Endothelial cell of umbilical vein (primary cell): ENCODE data around the gene DCLRE1B. TPM values are rescaled to one million over a fixed set of nuclear protein-coding genes. Genes with fewer than 3 reads are reported as not detected.

ENCODE experiments used
- BruUV-seq: library from RNA; stranded (reverse); fragments of 400-500 nt; replicated peaks from 2 replicates; lab custom pipeline; 2021; lab: Mats Ljungman, UMichigan
- CTCF ChIA-PET: fragments of 300-600, 350-600 bp; sonication (Branson Sonifier 250); formaldehyde crosslinking; loops from one replicate; lab custom pipeline; 2021; ENCODE audit warnings: antibody characterized with exemption, inconsistent platforms; lab: Charles Lee
- POLR2A ChIA-PET: fragments of 300-600, 350-600 bp; sonication (Branson Sonifier 250); formaldehyde crosslinking; loops from one replicate; lab custom pipeline; 2021; ENCODE audit warnings: antibody characterized with exemption, inconsistent platforms; lab: Charles Lee
- DNase-seq: peaks from one replicate; pipeline ENCODE4 v3.0.0-alpha.2; 2011; ENCODE audit warnings: low read depth, low spot score
- FAIRE-seq: peaks from 2 replicates; lab custom pipeline; 2011; peaks lifted over from hg19 to GRCh38; lab: Jason Lieb, UNC
- H2AFZ ChIP-seq: 2 replicates; pipeline ENCODE4 v1.6.0; 2012; ENCODE audit warnings: low read depth, low read length, control low read depth, inconsistent platforms
- H3K27ac ChIP-seq: 2 replicates; pipeline ENCODE4 v1.5.1; 2011; ENCODE audit warnings: low read depth, mild to moderate bottlenecking, control low read depth, low read length, moderate library complexity; ENCODE audit not compliant: insufficient read depth
- H3K27me3 ChIP-seq, 2 experiments: 2 replicates each; pipeline versions ENCODE4 v1.6.0 to v1.6.1; 2011; ENCODE audit warnings: low read length in 2 of 2, mixed read lengths in 1 of 2; ENCODE audit not compliant: control insufficient read depth in 2 of 2, insufficient read depth in 2 of 2
- H3K36me3 ChIP-seq, 2 experiments: 2 replicates in 1 of 2; 3 replicates in 1 of 2; pipeline ENCODE4 v1.5.1; 2011; ENCODE audit warnings: low read length in 2 of 2, mild to moderate bottlenecking in 1 of 2, moderate library complexity in 1 of 2; ENCODE audit not compliant: control insufficient read depth in 2 of 2, insufficient read depth in 2 of 2; ENCODE audit errors: extremely low read depth in 1 of 2
- H3K4me1 ChIP-seq: 3 replicates; pipeline ENCODE4 v1.5.1; 2011; ENCODE audit warnings: mild to moderate bottlenecking, low read length; ENCODE audit not compliant: control insufficient read depth, insufficient read depth; ENCODE audit errors: extremely low read depth
- H3K4me2 ChIP-seq: 2 replicates; pipeline ENCODE4 v1.6.1; 2011; ENCODE audit warnings: low read length, control low read depth, mixed read lengths; ENCODE audit not compliant: insufficient read depth
- H3K4me3 ChIP-seq, 3 experiments: fragments of 200-600 bp in 1 of 3; sonication (generic), shearing (Covaris generic) in 1 of 3; replicated peaks in 1 of 3; 2 replicates each; pipeline ENCODE4 v1.5.1; 2011 to 2016; ENCODE audit warnings: control low read depth in 3 of 3, low read length in 3 of 3, mild to moderate bottlenecking in 2 of 3, inconsistent platforms in 1 of 3, low read depth in 1 of 3, moderate library complexity in 1 of 3; ENCODE audit not compliant: insufficient read depth in 1 of 3
- H3K79me2 ChIP-seq: 2 replicates; pipeline ENCODE4 v1.6.0; 2012; ENCODE audit warnings: low read length, inconsistent platforms; ENCODE audit not compliant: control insufficient read depth, insufficient read depth
- H3K9ac ChIP-seq: replicated peaks from 2 replicates; pipeline ENCODE3; 2011; ENCODE audit warnings: low read length, control low read depth; ENCODE audit not compliant: insufficient read depth; ENCODE audit errors: extremely low read depth
- H3K9me1 ChIP-seq: replicated peaks from 3 replicates; pipeline ENCODE4 v1.6.0; 2011; ENCODE audit warnings: mild to moderate bottlenecking, low read length; ENCODE audit not compliant: control insufficient read depth, insufficient read depth; ENCODE audit errors: extremely low read depth
- H3K9me3 ChIP-seq: replicated peaks from 2 replicates; pipeline ENCODE4 v1.5.1; 2012; ENCODE audit warnings: low read length, inconsistent platforms; ENCODE audit not compliant: control insufficient read depth, insufficient read depth
- H4K20me1 ChIP-seq: replicated peaks from 2 replicates; pipeline ENCODE3; 2011; ENCODE audit warnings: mild to moderate bottlenecking, low read length; ENCODE audit not compliant: control insufficient read depth, insufficient read depth; ENCODE audit errors: extremely low read depth
- CTCF ChIP-seq, 2 donors: IDR thresholded peaks; 1 replicate in 1 of 2; 2 replicates in 1 of 2; pipeline ENCODE4 v1.5.1; 2011; ENCODE audit warnings: low read length in 2 of 2, mild to moderate bottlenecking in 2 of 2, moderate library complexity in 2 of 2, control low read depth in 1 of 2, inconsistent platforms in 1 of 2, low read depth in 1 of 2; ENCODE audit not compliant: insufficient read depth in 1 of 2; ENCODE audit errors: extremely low read depth in 1 of 2
- EZH2 ChIP-seq: IDR thresholded peaks from 2 replicates; pipeline ENCODE4 v1.6.1; 2012; ENCODE audit warnings: borderline replicate concordance, low read depth, mild to moderate bottlenecking, moderate library complexity, low read length, inconsistent platforms; ENCODE audit not compliant: severe bottlenecking
- FOS ChIP-seq: IDR thresholded peaks from 2 replicates; pipeline ENCODE4 v1.6.1; 2011; ENCODE audit warnings: mild to moderate bottlenecking, low read length, moderate library complexity, borderline replicate concordance; ENCODE audit not compliant: insufficient read depth
- GATA2 ChIP-seq: IDR thresholded peaks from 2 replicates; pipeline ENCODE4 v1.7.0; 2011; ENCODE audit warnings: low read depth, mild to moderate bottlenecking, moderate library complexity, mixed read lengths, low read length; ENCODE audit not compliant: insufficient read length, insufficient read depth
- JUN ChIP-seq: IDR thresholded peaks from 2 replicates; pipeline ENCODE4 v1.6.1; 2011; ENCODE audit warnings: borderline replicate concordance, low read depth; ENCODE audit not compliant: insufficient read length, insufficient read depth
- MAX ChIP-seq: IDR thresholded peaks from 2 replicates; pipeline ENCODE4 v1.6.1; 2011; ENCODE audit not compliant: insufficient read depth, insufficient read length
- MYC ChIP-seq: IDR thresholded peaks from one replicate; pipeline ENCODE4 v1.6.1; 2011; ENCODE audit warnings: mild to moderate bottlenecking, low read depth, low read length
- POLR2A ChIP-seq: IDR thresholded peaks from 2 replicates; pipeline ENCODE4 v1.6.1; 2012; ENCODE audit warnings: low read depth, mild to moderate bottlenecking, control low read depth, low read length
- POLR2AphosphoS5 ChIP-seq: IDR thresholded peaks from 2 replicates; pipeline ENCODE4 v1.6.1; 2012; ENCODE audit warnings: low read depth, mild to moderate bottlenecking, control low read depth, low read length, moderate library complexity; ENCODE audit not compliant: insufficient read depth
- dilution Hi-C: fragments of 300-500 bp; cut with MboI; formaldehyde crosslinking; loops from one replicate; pipeline ENCODE4 v1.15.0; 2019; ENCODE audit warnings: low sequenced_read_pairs; ENCODE audit not compliant: extremely low pct_ligation_motif_present
- intact Hi-C: fragments of 100-400 bp; cut with micrococcal nuclease; formaldehyde crosslinking; loops from one replicate; pipeline ENCODE4 v1.10.0; 2022
- polyA plus RNA-seq, 4 experiments: library from polyadenylated mRNA; depleted of rRNA in 3 of 4; stranded (reverse) in 3 of 4; unstranded in 1 of 4; fragments of >200 nt; gene quantifications; 2 replicates each; pipeline versions ENCODE4 v1.2.1 to v1.2.3, GENCODE V29; 2011 to 2012; ENCODE audit warnings: missing spikeins in 1 of 4
- total RNA-seq: library from RNA; stranded (reverse); gene quantifications from 2 replicates; pipeline ENCODE4 v1.2.3, GENCODE V29; 2021

DCLRE1B gene
- total and polyA plus RNA-seq, 2 donors (not counting 3 experiments of a cell fraction or from before 2014, with no cell fraction given), result 5.6 to 10.7 TPM

GRCh38 chr1:113918243-113918642, 13.1 kb downstream of the DCLRE1B start:
- H3K36me3 ChIP-seq, result no peaks in the 10 kb centered on the region
- H4K20me1 ChIP-seq, result no peaks in the 10 kb centered on the region
- H3K27ac ChIP-seq, result no peak overlapping the region
- H3K9me1 ChIP-seq, result no peaks in the 10 kb centered on the region
- no peaks in the 10 kb centered on the region for H3K79me2 ChIP-seq
- no peak for TF ChIP-seq GATA2
- TF ChIP-seq CTCF (IDR thresholded peaks at IDR 0.05; ENCODE audit: extremely low read depth in 1 of 2, insufficient read depth in 1 of 2, low read depth in 1 of 2, low read length in 2 of 2), result no peak
- no peak for TF ChIP-seq POLR2A
- TF ChIP-seq MAX, result no peak
- no peak for TF ChIP-seq EZH2
- no peak for TF ChIP-seq MYC
- no peak for TF ChIP-seq JUN
- no peak for TF ChIP-seq FOS
- no peak for TF ChIP-seq POLR2AphosphoS5
- no peak overlapping the region for H3K4me3 ChIP-seq
- no peak overlapping the region for H3K4me2 ChIP-seq
- dilution Hi-C loops, result no loop called here
- H2AFZ ChIP-seq, result no peak overlapping the region
- no peak overlapping the region for H3K9ac ChIP-seq
- no peak for FAIRE-seq
- intact Hi-C loops, result no loop called here
- ChIA-PET POLR2A (no interaction called here), CTCF (interaction anchor here (1.4 kb wide), 1 partner anchor 83 kb away, joined by 3 read pairs; no protein-coding TSS in a partner anchor)
- H3K27me3 ChIP-seq, result peaks cover 2% of the 10 kb centered on the region in 2 experiments
- H3K9me3 ChIP-seq, result no peaks in the 10 kb centered on the region
- DNase-seq, result no peak
- BruUV-seq, result no TSS peak
- no peaks in the 10 kb centered on the region for H3K4me1 ChIP-seq
